K562 (cell line): ENCODE measurements around the gene MAN1A1.

ENCODE experiments used
- CTCF ChIP-seq, 3 experiments: IDR thresholded peaks in 2 of 3; conservative IDR thresholded peaks in 1 of 3; 2 replicates each; pipeline ENCODE4 v1.5.1; 2011 to 2012; ENCODE audit warnings: low read length in 3 of 3, mild to moderate bottlenecking in 3 of 3, control low read depth in 2 of 3, improper control_type of control experiment in 1 of 3, inconsistent platforms in 1 of 3, low read depth in 1 of 3, mixed read lengths in 1 of 3, moderate library complexity in 1 of 3; ENCODE audit not compliant: insufficient read depth in 2 of 3
- MXI1 ChIP-seq: IDR thresholded peaks from 2 replicates; pipeline ENCODE4 v1.6.1; 2011; ENCODE audit warnings: low read depth, mild to moderate bottlenecking, improper control_type of control experiment, low read length
- REST ChIP-seq, 2 experiments: fragments of 450-650 bp; formaldehyde crosslinking in 1 of 2; IDR thresholded peaks; 2 replicates each; pipeline versions ENCODE4 v1.4.0 to v1.6.1; 2014 to 2020; ENCODE audit warnings: mild to moderate bottlenecking in 2 of 2, borderline replicate concordance in 1 of 2, low read depth in 1 of 2
- STAT6 ChIP-seq: sonication (generic); formaldehyde crosslinking; IDR thresholded peaks from 2 replicates; pipeline ENCODE4 v1.8.1; 2023; ENCODE audit warnings: mild to moderate bottlenecking, missing genetic modification reagents
- ZBTB33 ChIP-seq: sonication (generic); formaldehyde crosslinking; IDR thresholded peaks from 2 replicates; pipeline ENCODE4 v1.8.1; 2023; ENCODE audit warnings: mild to moderate bottlenecking, missing genetic modification reagents
- ZBTB49 ChIP-seq: sonication (generic); formaldehyde crosslinking; IDR thresholded peaks from 2 replicates; pipeline ENCODE4 v1.8.0; 2022; ENCODE audit warnings: missing genetic modification reagents, mild to moderate bottlenecking, borderline replicate concordance
- ZNF551 ChIP-seq: fragments of 250-450 bp; sonication (Bioruptor Pico); IDR thresholded peaks from 2 replicates; pipeline ENCODE4 v1.5.0; 2021; ENCODE audit warnings: mild to moderate bottlenecking, moderate library complexity

GRCh38 chr6:119187596-119187995 is 162.0 kb downstream of the MAN1A1 start:
- TF ChIP-seq REST (IDR thresholded peaks at IDR 0.05; ENCODE audit: borderline replicate concordance) (no peak), REST (CRISPR knock-in tag; IDR thresholded peaks at IDR 0.05; ENCODE audit: low read depth) (no peak), STAT6 (CRISPR knock-in tag) (no peak), ZBTB33 (CRISPR knock-in tag) (no peak), CTCF (IDR thresholded peaks at IDR 0.05 in 2 of 3, conservative IDR thresholded peaks at IDR 0.05 in 1 of 3; ENCODE audit: insufficient read depth in 2 of 3, low read depth in 1 of 3, low read length in 3 of 3) (no peak), ZBTB49 (CRISPR knock-in tag) (no peak), ZNF551 (CRISPR knock-in tag) (no peak), MXI1 (no peak)
